Measurements from ENCODE around the gene ZFPM1. TPM values are rescaled to one million over a fixed set of nuclear protein-coding genes. Genes with fewer than 3 reads are reported as not detected.

Gene ZFPM1
- total RNA-seq, 2 donors from 2014 or later: 10.9 to 11.4 TPM

DNA sequence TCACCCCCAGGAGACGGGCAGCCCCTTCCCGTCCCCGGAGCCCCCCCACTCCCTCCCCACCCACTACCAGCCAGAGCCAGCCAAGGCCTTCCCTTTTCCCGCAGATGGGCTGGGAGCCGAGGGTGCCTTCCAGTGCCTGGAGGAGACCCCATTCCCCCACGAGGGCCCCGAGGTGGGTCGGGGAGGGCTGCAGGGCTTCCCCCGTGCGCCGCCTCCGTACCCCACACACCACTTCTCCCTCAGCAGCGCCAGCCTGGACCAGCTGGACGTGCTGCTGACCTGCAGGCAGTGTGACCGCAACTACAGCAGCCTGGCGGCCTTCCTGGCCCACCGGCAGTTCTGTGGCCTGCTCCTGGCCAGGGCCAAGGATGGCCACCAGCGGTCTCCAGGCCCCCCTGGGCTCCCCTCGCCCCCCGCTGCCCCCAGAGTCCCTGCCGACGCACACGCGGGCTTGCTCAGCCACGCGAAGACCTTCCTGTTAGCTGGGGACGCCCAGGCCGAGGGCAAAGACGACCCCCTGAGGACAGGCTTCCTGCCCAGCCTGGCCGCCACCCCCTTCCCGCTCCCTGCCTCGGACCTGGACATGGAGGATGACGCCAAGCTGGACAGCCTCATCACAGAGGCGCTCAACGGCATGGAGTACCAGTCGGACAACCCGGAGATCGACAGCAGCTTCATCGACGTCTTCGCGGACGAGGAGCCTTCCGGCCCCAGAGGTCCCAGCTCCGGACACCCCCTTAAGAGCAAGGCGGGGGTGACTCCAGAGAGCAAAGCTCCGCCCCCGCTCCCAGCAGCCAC, 23.5 kb upstream of the ZFPM1 start:
- ATAC-seq (no peak), DNase-seq (no peak)
- TF ChIP-seq, protein P1, sequence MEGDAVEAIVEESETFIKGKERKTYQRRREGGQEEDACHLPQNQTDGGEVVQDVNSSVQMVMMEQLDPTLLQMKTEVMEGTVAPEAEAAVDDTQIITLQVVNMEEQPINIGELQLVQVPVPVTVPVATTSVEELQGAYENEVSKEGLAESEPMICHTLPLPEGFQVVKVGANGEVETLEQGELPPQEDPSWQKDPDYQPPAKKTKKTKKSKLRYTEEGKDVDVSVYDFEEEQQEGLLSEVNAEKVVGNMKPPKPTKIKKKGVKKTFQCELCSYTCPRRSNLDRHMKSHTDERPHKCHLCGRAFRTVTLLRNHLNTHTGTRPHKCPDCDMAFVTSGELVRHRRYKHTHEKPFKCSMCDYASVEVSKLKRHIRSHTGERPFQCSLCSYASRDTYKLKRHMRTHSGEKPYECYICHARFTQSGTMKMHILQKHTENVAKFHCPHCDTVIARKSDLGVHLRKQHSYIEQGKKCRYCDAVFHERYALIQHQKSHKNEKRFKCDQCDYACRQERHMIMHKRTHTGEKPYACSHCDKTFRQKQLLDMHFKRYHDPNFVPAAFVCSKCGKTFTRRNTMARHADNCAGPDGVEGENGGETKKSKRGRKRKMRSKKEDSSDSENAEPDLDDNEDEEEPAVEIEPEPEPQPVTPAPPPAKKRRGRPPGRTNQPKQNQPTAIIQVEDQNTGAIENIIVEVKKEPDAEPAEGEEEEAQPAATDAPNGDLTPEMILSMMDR (IDR thresholded peaks at IDR 0.05): no peak
- TF ChIP-seq POLR2A (IDR thresholded peaks at IDR 0.05): no peak
- H3K4me1 ChIP-seq: peaks cover 12% of the 10 kb centered on the region
- intact Hi-C loops (cut with DNase I): no loop called here
- WGBS, 2 donors: 59 to 67% methylated on average over 10 to 47 of the region's 48 CpGs
- H3K27ac ChIP-seq: no peak overlapping the region
- no peak overlapping the region for H3K4me3 ChIP-seq
- no peaks in the 10 kb centered on the region for H3K9me3 ChIP-seq
- H3K27me3 ChIP-seq: peaks cover 0 to 16% of the 10 kb centered on the region in 2 donors
- H3K36me3 ChIP-seq (replicated peaks in 1 of 2; ENCODE audit: insufficient read depth in 1 of 2, low read depth in 2 of 2): no peaks in the 10 kb centered on the region

DNA sequence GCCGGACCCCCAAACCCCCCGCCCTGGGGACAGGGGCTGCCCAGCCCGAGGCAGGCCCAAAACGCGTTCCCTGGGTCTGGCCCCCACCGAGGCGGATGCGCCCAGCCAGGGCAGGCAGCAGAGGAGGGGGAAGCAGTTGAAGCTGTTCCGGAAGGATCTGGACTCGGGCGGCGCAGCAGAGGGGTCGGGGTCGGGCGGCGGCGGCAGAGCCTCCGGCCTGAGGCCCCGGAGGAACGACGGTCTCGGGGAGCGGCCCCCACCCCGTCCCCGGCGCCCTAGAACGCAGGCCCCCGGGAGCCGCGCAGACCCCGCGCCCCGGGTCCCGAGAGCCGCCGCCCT, 22.9 kb upstream of the ZFPM1 start:
- Histone ChIP-seq H3K4me3 (peak overlapping the region in 1 of 2 donors; percentile 17), H3K4me1 (peaks cover 12% of the 10 kb centered on the region), H3K27ac (peak overlapping the region in 1 of 4 donors; percentile 17), H3K27me3 (peaks cover 0 to 16% of the 10 kb centered on the region in 2 donors), H3K36me3 (replicated peaks in 1 of 2; ENCODE audit: insufficient read depth in 1 of 2, low read depth in 2 of 2) (no peaks in the 10 kb centered on the region), H3K9me3 (no peaks in the 10 kb centered on the region)
- ATAC-seq (no peak), DNase-seq (no peak)
- no peak for TF ChIP-seq POLR2A (IDR thresholded peaks at IDR 0.05)
- TF ChIP-seq, protein P1 (IDR thresholded peaks at IDR 0.05): no peak
- intact Hi-C loops (cut with DNase I): no loop called here
- 19 to 27% methylated on average over 6 to 26 of the region's 36 CpGs for WGBS, 2 donors

DNA sequence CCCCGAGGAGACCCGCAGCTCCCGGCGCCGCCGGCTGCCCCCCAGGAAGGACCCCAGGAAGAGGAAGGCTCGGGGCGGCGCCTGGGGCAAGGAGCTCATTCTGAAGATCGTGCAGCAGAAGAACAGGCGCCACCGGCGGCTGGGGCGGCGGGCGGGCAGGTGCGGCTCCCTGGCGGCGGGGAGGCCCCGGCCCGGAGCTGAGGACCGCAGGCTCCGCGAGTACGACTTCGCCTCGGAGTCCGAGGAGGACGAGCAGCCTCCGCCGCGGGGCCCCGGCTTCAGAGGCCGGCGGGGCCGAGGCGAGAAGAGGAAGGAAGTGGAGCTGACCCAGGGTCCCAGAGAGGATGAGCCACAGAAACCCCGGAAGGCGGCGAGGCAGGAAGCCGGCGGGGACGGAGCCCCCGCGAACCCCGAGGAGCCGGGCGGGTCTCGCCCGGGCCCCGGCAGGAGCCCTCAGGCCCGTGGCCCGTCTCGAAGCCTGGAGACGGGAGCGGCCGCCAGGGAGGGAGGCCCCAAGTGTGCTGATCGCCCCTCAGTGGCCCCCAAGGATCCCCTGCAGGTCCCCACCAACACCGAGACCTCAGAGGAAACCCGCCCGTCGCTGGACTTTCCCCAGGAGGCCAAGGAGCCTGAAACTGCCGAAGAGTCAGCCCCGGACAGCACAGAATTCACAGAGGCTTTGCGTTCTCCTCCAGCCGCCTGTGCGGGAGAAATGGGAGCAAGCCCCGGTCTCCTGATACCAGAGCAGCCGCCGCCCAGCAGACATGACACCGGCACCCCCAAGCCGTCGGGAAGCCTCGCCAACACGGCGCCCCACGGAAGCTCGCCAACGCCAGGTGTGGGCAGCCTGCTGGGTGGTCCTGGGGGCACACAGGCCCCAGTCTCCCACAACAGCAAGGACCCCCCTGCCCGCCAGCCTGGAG, 22.3 kb upstream of the ZFPM1 start:
- Histone ChIP-seq H3K27ac (peak overlapping the region in 2 of 4 donors; percentile 14 to 17), H3K27me3 (peaks cover 0 to 16% of the 10 kb centered on the region in 2 donors), H3K4me3 (peak overlapping the region in 1 of 2 donors; percentile 17), H3K9me3 (no peaks in the 10 kb centered on the region), H3K36me3 (replicated peaks in 1 of 2; ENCODE audit: insufficient read depth in 1 of 2, low read depth in 2 of 2) (no peaks in the 10 kb centered on the region), H3K4me1 (peaks cover 12% of the 10 kb centered on the region)
- intact Hi-C loops (cut with DNase I): no loop called here
- TF ChIP-seq POLR2A (IDR thresholded peaks at IDR 0.05): peak in 1 of 3 donors; percentile 26
- TF ChIP-seq, protein P1 (IDR thresholded peaks at IDR 0.05): no peak
- ATAC-seq (peak; percentile 28), DNase-seq (peak in 1 of 4 donors; percentile 29)
- 15% methylated on average over 75 of the region's 80 CpGs; no CpG with 5 or more reads in 1 of the 2 donors for WGBS, 2 donors

DNA sequence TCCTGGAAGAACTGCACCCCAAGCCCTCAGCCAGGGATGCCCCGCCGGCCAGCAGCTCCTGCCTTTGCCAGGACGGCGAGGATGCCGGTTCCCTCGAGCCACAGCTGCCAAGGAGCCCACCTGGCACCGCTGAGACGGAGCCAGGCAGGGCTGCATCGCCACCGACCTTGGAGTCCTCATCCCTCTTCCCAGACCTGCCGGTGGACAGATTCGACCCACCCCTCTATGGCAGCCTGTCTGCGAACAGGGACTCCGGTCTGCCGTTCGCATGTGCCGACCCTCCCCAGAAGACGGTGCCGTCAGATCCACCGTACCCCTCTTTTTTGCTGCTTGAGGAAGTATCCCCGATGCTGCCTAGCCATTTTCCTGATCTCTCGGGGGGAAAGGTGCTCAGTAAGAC, 21.4 kb upstream of the ZFPM1 start:
- Histone ChIP-seq H3K36me3 (replicated peaks in 1 of 2; ENCODE audit: insufficient read depth in 1 of 2, low read depth in 2 of 2) (no peaks in the 10 kb centered on the region), H3K4me3 (no peak overlapping the region), H3K27ac (no peak overlapping the region), H3K27me3 (peaks cover 0 to 16% of the 10 kb centered on the region in 2 donors), H3K9me3 (no peaks in the 10 kb centered on the region), H3K4me1 (peaks cover 12% of the 10 kb centered on the region)
- DNase-seq: no peak
- no peak for ATAC-seq
- WGBS, 2 donors: 70 to 88% methylated on average over 10 to 22 of the region's 22 CpGs
- intact Hi-C loops (cut with DNase I): no loop called here
- TF ChIP-seq, protein P1 (IDR thresholded peaks at IDR 0.05): no peak

All from body of pancreas (tissue), 4 donors.